Neuron (in vitro differentiated cells): ENCODE measurements around the gene STX16.

ENCODE experiments used
- H2AFZ ChIP-seq: one replicate; pipeline ENCODE4 v1.6.1; 2013; ENCODE audit warnings: low read depth, mild to moderate bottlenecking, inconsistent platforms, low read length, moderate library complexity
- H3K27me3 ChIP-seq: one replicate; pipeline ENCODE4 v1.6.1; 2013; ENCODE audit warnings: low read length; ENCODE audit not compliant: insufficient read depth
- H3K36me3 ChIP-seq: one replicate; pipeline ENCODE4 v1.6.1; 2013; ENCODE audit warnings: low read length; ENCODE audit not compliant: insufficient read depth
- H3K4me1 ChIP-seq: one replicate; pipeline ENCODE4 v1.6.1; 2013; ENCODE audit warnings: low read length; ENCODE audit not compliant: insufficient read depth
- H3K4me3 ChIP-seq: 2 replicates; pipeline ENCODE4 v1.5.1; 2013; ENCODE audit warnings: mild to moderate bottlenecking, low read length, moderate library complexity
- H3K9me3 ChIP-seq: one replicate; pipeline ENCODE4 v1.6.1; 2013; ENCODE audit warnings: low read length

The STX16 gene

DNA sequence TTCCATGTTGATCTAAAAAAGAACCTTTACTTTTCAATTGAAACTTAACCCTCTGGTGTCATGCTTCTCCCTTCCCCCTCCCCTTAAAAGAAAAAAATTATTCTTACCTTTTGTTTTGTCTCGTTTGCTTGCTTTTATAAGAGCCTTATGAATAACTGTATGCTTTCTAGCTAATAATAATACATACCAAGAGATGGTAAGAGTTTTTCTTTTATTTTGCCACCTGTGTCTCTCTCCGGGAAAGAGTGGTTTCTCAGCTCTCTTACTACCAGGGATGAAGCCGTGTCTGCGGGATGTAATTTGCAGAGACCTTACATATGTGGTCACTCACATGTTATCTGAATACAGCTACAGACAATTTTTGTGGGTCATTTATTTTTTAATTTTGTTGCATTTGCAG, 7.7 kb downstream of the STX16 start:
- H3K27me3 ChIP-seq = no peaks in the 10 kb centered on the region
- H3K36me3 ChIP-seq = peaks cover 33% of the 10 kb centered on the region
- no peak overlapping the region for H2AFZ ChIP-seq
- H3K4me1 ChIP-seq = peaks cover 60% of the 10 kb centered on the region
- H3K4me3 ChIP-seq = no peak overlapping the region
- no peaks in the 10 kb centered on the region for H3K9me3 ChIP-seq

DNA sequence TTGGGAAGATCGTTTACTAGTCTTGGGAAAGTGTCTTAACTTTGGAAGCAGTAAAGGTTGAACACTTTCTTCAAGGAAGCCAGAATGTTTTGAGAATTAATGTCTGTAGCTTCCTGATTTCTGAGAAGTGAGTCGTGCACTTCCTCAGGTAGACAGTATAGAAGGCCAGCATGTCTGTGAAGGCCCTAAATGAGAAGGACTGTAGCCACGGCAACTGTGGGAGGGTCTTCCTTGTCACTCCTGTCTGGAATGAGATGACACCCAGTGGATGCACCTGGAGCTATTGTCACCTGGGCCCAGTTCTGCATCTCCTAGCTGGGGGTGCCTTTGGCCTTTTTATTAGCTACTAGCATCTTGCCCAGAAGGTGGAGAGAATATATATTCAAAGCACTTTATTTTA, 8.8 kb downstream of the STX16 start:
- Histone ChIP-seq H3K4me3 (no peak overlapping the region), H3K36me3 (peaks cover 36% of the 10 kb centered on the region), H3K9me3 (no peaks in the 10 kb centered on the region), H2AFZ (no peak overlapping the region), H3K27me3 (no peaks in the 10 kb centered on the region), H3K4me1 (peaks cover 49% of the 10 kb centered on the region)

GRCh38 chr20:58660855-58661597, 9.9 kb downstream of the STX16 start:
- H3K4me3 ChIP-seq = no peak overlapping the region
- peaks cover 38% of the 10 kb centered on the region for H3K36me3 ChIP-seq
- H3K4me1 ChIP-seq = peaks cover 38% of the 10 kb centered on the region
- H2AFZ ChIP-seq = no peak overlapping the region
- H3K27me3 ChIP-seq = no peaks in the 10 kb centered on the region
- H3K9me3 ChIP-seq = no peaks in the 10 kb centered on the region

DNA sequence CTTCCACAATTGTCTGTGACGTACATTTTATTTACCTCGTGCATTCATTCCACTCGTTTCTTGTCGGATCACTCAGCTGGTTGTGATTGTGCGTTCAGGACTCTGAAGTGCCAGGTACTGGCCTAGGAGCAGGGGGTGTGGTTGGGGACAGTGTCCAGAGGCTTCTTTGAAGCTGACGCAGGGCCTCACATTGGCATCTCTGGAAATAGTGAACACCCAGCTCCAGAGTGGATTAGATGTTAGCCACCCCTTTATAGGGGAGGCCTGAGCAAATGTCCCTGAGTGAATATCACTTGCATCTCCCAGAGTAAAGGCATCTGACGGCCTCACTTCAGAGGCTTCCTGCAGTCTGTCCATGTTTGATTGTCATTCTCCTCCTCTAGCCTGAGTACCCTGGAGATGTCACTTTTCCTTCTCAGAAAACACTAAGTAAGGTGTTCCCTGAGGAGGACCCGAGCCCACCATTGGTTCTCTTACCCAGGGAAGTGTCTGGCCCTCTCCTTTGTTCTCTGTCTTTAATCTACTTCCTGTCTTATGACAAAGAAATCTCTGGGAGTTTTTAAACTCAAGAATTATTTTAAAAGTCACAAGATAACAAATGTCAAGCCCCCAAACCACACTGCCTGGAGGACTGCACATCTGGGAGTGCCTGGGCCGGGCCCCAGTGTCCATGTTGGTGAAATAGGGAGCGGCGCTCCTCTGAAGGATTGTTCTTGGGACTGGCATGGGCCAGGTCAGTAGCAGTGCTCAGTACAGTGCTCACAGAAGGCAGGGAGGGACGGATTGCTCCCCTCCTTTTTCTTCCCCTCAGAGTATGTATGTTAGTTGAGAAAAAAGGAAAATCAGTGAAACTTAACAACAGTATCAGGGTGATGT, 10.8 kb downstream of the STX16 start:
- Histone ChIP-seq H3K4me3 (no peak overlapping the region), H3K9me3 (no peaks in the 10 kb centered on the region), H3K36me3 (peaks cover 38% of the 10 kb centered on the region), H3K4me1 (peaks cover 30% of the 10 kb centered on the region), H3K27me3 (no peaks in the 10 kb centered on the region), H2AFZ (no peak overlapping the region)

- H3K9me3 ChIP-seq = no peaks in the 10 kb centered on the region
- no peaks in the 10 kb centered on the region for H3K27me3 ChIP-seq
- H3K36me3 ChIP-seq = peaks cover 52% of the 10 kb centered on the region
- H3K4me3 ChIP-seq = no peak overlapping the region
- H2AFZ ChIP-seq = no peak overlapping the region
- peaks cover 6% of the 10 kb centered on the region for H3K4me1 ChIP-seq
These were observed 13.2 kb downstream of the STX16 start for GRCh38 chr20:58664331-58664730.

GRCh38 chr20:58664883-58665282, 13.8 kb downstream of the STX16 start:
- H3K4me3 ChIP-seq = no peak overlapping the region
- peaks cover 2% of the 10 kb centered on the region for H3K4me1 ChIP-seq
- no peaks in the 10 kb centered on the region for H3K27me3 ChIP-seq
- H3K36me3 ChIP-seq = peaks cover 54% of the 10 kb centered on the region
- no peaks in the 10 kb centered on the region for H3K9me3 ChIP-seq
- H2AFZ ChIP-seq = no peak overlapping the region

- no peak overlapping the region for H2AFZ ChIP-seq
- no peak overlapping the region for H3K4me3 ChIP-seq
- no peaks in the 10 kb centered on the region for H3K9me3 ChIP-seq
- H3K27me3 ChIP-seq = no peaks in the 10 kb centered on the region
- H3K4me1 ChIP-seq = no peaks in the 10 kb centered on the region
- peaks cover 59% of the 10 kb centered on the region for H3K36me3 ChIP-seq
These were observed 14.5 kb downstream of the STX16 start for GRCh38 chr20:58665606-58666005.

GRCh38 chr20:58666702-58667101, 15.6 kb downstream of the STX16 start:
- H3K4me1 ChIP-seq = no peaks in the 10 kb centered on the region
- peaks cover 57% of the 10 kb centered on the region for H3K36me3 ChIP-seq
- no peak overlapping the region for H2AFZ ChIP-seq
- H3K9me3 ChIP-seq = no peaks in the 10 kb centered on the region
- H3K27me3 ChIP-seq = no peaks in the 10 kb centered on the region
- H3K4me3 ChIP-seq = no peak overlapping the region

- Histone ChIP-seq H3K27me3 (no peaks in the 10 kb centered on the region), H3K36me3 (peaks cover 52% of the 10 kb centered on the region), H3K9me3 (no peaks in the 10 kb centered on the region), H3K4me3 (no peak overlapping the region), H3K4me1 (no peaks in the 10 kb centered on the region), H2AFZ (no peak overlapping the region)
These were observed 16.9 kb downstream of the STX16 start for GRCh38 chr20:58667975-58668374.

DNA sequence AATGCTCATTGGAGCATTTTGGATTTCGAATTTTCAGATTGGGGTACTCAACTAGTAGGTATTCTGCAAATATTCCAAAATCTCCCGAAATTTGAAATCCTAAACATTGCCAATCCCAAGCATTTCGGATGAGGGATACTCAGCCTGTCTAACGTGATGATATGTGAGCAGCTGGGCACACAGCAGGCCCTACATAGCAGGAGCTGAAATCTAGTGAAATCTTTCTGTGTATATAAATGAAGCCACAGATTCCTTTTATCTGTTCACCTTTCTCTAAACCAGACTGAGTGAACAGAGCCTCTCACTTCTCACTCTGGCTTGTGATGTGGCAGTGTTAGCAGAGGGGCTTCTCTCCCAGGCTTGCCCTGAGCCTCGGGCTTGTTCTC, 17.8 kb downstream of the STX16 start:
- Histone ChIP-seq H3K36me3 (peaks cover 54% of the 10 kb centered on the region), H3K27me3 (no peaks in the 10 kb centered on the region), H3K9me3 (no peaks in the 10 kb centered on the region), H2AFZ (no peak overlapping the region), H3K4me3 (no peak overlapping the region), H3K4me1 (no peaks in the 10 kb centered on the region)

DNA sequence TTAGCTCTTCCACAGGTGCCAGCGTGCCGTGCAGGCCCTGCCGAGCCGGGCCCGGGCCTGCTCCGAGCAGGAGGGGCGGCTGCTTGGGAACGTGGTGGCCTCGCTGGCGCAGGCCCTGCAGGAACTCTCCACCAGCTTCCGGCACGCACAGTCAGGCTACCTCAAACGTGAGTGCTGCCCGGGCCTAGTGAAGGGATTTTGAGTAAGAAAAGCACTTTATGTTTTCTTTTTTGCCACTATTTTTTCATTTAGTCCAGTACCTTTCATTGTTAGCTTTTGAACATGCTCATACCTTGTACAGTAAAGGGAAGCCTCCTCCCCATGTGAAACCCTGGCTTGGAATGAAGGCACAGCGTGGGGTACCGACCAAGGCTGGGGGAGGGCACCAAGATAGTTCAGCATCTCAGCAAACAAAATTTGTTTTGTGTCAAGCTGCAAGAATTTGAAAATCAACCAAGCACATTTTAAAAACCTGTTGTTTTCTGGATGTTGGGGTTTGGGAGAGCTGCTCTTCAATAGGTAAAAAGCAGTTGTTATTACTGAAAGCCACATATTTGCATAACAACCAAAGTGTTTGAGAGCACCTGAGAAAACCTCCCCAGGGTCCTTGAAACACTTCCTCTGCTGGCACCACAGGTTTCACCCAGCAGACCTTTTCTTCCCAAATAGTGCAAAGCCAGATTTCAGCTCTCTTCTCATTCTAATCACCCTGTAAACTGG, 18.4 kb downstream of the STX16 start:
- Histone ChIP-seq H3K4me1 (no peaks in the 10 kb centered on the region), H3K36me3 (peaks cover 58% of the 10 kb centered on the region), H3K4me3 (no peak overlapping the region), H2AFZ (no peak overlapping the region), H3K9me3 (no peaks in the 10 kb centered on the region), H3K27me3 (no peaks in the 10 kb centered on the region)

DNA sequence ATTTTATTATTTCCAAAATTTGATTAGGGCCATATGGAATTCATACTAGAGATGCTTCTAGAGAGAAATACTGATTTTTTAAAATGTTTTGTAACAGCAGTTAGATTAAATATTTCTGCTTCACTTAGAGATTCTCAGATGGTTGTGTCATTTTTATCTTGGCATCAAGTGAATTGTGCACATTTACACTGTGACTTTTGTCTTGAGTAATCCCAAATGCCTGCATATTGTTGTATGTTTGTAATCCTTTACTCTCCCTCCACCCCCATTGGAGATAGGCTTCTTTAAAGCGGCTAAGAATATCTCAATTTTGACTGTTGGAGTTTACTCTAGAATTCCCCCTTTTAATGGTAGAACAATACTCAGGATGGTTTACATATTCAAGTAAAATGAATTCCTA, 19.0 kb downstream of the STX16 start:
- no peak overlapping the region for H2AFZ ChIP-seq
- H3K4me1 ChIP-seq = no peaks in the 10 kb centered on the region
- no peaks in the 10 kb centered on the region for H3K27me3 ChIP-seq
- H3K36me3 ChIP-seq = peaks cover 63% of the 10 kb centered on the region
- no peaks in the 10 kb centered on the region for H3K9me3 ChIP-seq
- no peak overlapping the region for H3K4me3 ChIP-seq

- no peaks in the 10 kb centered on the region for H3K9me3 ChIP-seq
- H3K4me1 ChIP-seq = no peaks in the 10 kb centered on the region
- no peak overlapping the region for H2AFZ ChIP-seq
- H3K27me3 ChIP-seq = no peaks in the 10 kb centered on the region
- no peak overlapping the region for H3K4me3 ChIP-seq
- H3K36me3 ChIP-seq = peaks cover 67% of the 10 kb centered on the region
These were observed 19.6 kb downstream of the STX16 start for GRCh38 chr20:58670659-58671058.
